HG02852 (cell line): ENCODE measurements around the gene SLC25A39.
"Not testable (repeated sequence)": the region's sequence is repeated elsewhere in the genome, so short reads cannot be mapped to it uniquely, and the experiment has no call there.

Experiments used
- ATAC-seq: cut with Tn5 transposase; IDR thresholded peaks from one replicate; pipeline ENCODE4 v1.9.1; 2021; ENCODE audit warnings: mild to moderate bottlenecking, moderate library complexity; ENCODE audit not compliant: unreplicated experiment

SLC25A39 gene

DNA sequence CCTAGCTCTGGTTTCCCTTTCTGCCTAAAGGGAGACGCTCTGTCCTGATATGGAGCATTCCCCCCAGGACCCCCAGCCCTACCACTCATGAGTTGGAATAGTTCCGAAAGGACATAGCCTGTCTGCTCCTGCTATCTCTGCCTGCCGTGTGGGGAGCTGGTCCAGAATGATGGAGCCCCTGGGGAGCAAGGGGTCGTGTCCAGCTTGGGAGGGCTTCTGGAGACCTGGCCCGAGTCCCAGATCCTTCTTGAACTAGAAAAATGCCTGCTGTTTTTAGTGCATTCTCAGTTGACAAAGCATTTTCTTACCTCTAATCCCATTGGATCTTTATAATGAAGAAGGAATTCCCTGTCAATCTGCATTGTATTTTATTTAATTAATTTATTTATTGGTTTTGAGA lies 11.3 kb upstream of the SLC25A39 start:
- ATAC-seq = no peak

DNA sequence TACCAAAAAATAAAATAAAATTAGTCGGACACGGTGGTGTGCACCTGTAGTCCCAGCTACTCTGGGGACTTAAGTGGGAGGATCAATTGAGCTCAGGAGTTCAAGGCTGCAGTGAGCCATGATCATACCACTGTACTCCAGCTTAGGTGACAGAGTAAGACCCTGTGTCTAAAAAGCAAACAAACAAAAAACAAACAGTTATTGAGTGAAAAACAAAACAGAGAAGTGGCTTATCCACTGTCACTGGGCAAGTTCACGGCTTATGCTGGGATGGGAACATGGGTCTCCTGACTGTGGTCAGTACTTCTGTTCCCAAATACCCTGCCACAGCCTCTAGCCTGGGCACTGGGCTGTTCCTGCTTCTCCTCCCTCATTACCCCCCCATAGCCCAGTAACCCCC lies 10.9 kb upstream of the SLC25A39 start:
- no peak for ATAC-seq

DNA sequence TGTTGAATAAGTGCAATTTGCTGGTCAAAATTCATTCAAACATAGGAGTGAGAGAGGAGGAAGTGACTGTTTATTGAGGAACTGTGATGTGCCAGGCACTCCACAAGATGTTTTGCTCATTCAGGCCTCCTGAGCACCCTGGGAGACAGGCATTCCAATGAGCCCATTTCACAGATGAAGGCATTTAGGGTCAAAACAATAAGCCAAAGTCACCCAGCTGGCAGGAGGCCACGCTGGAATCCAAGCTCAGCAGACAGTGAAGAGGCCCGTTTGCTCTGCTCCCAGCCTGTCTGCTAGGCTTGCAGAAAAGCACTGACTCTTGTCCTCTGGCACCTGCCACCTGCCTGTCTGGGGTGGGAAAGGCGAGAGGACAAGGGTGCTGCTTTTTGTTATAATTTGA lies 10.1 kb upstream of the SLC25A39 start:
- ATAC-seq = no peak

DNA sequence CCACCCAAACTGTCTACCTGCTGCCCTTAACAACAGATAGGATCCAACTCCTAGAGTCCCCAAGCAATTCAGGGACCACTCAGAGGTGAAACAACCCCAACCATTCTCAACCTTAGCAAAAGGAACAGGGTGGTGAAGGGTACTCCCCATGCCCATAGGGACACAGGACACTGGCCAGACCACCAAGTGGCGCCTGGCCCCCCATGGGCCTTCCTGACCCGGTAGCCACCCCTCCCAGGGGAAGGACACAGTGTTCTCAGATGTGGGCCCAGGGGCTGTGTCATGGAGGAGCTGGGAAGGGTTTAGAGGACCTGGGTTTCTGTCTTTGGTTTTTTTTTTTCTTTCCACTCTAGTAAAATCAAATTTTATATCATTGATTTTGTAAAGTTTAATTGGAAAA lies 9.7 kb upstream of the SLC25A39 start:
- no peak for ATAC-seq

DNA sequence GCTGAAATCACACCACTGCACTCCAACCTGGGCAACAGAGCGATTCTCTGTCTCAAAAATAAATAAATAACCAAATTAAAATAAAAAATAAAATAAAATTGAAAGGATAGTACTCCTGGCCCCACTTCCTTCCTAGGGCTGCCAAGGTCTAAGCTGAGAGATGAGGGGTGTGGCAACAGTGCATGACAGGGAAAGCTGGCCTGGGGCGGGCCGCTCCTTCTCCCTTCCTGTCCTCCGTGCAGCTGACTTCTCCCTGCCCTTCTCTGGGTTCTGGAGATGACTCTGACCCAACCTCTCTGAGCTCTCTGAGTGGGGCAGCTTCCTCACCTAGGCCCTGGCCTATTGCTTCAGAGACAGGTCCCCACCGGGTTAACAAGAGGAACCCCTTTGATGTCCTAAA lies 8.7 kb upstream of the SLC25A39 start:
- ATAC-seq = no peak

DNA sequence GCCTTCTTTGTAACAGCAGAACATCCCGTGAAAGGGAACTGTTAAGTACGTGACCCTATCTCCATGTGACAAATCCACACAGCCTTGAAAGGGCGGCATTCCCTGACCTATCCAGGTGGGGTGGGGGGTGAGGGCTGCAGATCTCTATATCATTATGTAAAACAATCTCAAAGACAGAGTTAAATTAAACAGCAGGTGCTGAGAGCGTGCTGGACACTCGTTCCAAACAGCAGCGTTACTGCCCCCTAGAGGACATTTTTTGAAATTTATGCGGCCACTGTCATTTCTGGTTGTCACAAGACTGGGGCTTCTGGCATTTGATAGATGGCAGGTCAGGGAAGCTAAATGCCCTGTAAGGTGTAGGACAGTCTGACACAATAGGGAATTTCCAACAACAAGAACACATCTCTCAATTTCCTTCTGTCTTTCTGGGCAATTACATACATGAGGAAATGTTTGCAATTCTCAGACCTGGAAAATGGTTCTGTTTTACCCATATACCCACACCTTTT lies 6.7 kb upstream of the SLC25A39 start:
- no peak for ATAC-seq

DNA sequence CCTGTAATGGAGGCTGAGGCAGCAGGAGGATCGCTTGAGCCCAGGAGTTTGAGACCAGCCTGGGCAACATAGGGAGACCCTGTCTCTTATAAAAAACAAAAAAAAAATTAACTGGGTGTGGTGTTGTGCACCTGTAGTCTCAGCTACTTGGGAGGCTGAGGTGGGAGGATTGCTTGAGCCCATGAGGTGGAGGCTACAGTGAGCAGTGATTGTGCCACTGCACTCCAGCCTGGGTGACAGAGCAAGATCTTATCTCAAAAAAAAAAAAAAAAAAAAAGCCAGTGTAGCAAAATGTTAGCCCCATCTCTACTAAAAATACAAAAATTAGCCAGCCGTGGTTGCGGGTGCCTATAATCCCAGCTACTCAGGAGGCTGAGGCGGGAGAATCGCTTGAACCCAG lies 5.6 kb upstream of the SLC25A39 start:
- not testable (repeated sequence) for ATAC-seq

DNA sequence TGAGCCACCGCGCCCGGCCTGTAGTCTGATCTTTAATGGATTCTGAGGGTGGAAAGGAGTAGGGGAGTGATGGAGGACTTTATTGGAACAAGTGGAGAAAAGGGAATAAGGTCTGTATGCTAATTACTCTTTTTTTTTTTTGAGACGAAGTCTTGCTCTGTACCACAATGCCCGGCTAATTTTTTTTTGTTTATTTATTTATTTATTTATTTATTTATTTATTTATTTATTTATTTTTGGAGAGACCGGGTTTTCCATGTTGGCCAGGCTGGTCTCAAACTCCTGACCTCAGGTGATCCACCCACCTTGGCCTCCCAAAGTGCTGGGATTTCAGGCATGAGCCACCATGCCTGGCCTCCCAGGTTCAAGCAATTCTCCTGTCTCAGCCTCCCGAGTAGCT lies 4.9 kb upstream of the SLC25A39 start:
- not testable (repeated sequence) for ATAC-seq

DNA sequence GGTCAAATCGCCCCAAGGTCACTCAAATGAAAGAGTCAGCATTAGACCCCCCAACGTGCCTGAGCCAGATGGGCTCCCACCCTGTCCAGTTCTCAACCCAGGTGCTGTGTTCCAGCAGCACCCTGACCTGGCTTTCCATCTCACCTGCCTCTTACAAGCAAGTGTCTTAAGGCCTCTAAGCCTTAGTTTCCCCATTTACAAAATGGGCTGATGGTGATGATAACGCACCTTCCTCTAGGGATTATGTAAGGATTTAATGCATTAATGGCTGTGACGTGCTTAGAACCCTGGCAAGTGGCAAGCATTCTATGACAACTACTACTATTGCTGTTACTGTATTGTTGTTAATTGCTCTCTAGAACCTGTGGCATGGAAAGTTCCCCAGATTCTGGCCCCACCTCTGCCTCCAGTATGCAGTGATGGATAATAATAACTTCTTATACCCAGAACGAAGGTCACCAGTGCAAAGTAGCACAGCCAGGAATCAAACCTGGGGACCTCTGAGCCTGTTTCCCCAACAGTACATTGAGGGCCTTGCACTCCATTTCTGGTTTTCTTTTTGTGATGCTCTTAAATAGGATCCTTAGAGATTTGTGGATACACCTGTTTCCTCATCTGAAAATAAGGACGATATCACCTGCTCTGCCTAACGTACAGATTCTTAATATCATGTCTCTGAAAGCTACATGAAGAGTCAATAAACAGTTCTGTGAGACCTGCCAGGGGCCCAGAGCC lies 3.3 kb upstream of the SLC25A39 start:
- no peak for ATAC-seq

DNA sequence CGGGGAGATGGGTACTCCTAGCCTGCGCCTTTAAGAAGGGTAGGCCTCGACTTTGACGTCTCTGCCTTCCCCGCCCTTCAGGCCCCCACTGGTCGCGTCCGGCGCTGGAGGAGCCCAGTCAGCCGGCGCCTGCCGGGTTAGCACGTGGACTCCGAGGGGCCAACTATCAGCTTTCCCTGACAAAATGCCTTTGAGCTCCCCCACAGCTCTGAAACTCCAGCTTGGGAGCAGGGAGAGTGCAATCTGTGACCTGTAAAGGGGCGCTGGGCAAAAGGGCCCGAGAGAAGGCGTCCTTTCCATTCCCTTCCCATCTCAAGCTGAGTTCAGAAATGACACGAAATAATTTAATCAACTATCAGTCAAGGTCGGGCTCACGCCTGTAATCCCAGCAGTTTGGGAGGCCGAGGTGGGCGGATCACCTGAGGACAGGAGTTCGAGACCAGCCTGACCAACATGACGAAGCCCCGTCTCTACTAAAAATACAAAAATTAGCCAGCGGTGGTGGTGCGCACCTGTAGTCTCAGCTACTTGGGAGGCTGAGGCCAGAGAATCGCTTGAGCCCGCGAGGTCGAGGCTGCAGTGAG lies 2.3 kb upstream of the SLC25A39 start:
- ATAC-seq = peak; percentile 49

DNA sequence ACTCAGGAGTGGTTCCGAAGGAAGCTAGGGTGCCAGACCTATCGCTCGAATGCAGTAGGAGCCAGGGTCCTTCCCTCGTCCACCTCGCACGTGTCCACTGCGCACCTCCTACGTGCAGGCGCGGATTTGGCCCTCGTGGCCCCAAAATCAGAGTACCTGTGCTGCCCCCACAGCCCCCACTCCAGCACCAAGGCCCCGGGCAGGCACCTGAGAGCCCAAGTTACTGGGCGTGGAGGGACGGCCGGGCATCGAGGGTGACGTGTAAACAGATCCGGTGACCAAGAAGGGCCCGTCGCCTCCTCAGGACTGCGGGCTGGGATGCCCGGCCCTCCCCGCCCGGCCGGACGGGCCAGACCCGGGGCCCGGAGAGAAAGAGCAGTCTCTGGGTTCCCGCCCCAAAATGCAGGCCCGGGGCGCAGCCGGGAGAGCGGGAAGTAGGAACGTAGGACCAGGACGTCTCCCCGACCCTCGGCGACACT lies 492 bp downstream of the SLC25A39 start:
- ATAC-seq = peak; percentile 1

DNA sequence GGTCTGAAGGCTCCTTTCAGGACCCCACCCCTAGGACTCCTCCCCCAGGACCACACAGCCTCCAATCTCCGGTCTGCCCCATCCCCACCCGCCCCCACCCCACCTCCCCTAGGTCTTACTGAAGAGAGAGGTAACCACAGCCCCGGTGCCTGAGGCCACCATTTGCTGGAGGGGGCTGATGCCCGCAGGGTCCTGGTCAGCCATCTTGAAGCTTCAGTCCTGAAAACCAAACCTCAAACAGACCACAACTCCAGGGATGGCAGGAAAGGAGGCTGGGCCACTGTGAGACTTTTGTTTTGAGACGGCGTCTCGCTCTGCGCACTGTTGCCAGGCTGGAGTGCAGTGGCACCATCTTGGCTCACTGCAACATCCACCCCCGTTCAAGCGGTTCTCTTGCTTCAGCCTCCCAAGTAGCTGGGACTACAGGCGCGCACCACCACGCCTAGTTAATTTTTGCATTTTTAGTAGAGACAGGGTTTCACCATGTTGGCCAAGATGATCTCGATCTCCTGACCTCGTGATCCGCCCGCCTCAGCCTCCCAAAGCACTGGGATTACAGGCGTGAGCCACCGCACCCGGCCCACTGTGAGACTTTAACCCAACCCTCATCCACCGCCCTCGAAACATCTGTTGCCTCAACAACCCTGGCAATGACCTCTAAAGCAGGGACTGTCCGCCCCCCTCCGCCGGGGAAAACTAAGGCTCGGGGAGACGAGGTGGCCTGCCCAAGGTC lies 1.1 kb downstream of the SLC25A39 start:
- no peak for ATAC-seq

DNA sequence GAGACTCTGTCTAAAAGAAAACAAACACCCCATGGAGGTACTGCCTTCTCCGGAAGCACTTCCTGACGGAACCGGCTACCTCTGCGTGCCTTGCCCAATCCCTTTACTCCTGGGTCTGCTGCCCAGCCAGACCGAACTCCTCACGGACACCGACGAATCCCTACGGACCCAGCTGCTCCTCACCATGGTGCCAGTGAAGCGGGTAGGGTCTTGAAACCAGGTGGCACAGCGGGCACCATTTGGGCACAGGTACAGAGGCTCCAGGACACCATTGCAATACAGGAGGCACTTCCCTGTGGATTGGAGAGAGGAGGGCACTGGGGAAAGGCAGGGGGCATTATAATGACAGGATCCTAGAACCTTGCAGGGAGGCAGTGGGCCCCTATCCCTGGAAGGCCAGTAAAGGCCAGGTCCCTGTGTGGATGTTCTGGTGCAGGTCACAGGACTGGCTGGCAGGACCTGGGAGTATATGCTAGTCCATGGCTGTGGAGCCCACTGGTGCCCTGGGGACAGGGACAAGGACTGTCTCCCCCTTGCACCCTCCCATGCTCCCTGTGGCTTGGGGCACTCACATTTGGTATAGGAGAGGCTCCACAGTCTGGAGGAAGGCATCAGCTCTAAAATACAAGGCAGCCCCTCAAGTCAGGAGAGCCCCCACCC lies 2.3 kb downstream of the SLC25A39 start:
- no peak for ATAC-seq

DNA sequence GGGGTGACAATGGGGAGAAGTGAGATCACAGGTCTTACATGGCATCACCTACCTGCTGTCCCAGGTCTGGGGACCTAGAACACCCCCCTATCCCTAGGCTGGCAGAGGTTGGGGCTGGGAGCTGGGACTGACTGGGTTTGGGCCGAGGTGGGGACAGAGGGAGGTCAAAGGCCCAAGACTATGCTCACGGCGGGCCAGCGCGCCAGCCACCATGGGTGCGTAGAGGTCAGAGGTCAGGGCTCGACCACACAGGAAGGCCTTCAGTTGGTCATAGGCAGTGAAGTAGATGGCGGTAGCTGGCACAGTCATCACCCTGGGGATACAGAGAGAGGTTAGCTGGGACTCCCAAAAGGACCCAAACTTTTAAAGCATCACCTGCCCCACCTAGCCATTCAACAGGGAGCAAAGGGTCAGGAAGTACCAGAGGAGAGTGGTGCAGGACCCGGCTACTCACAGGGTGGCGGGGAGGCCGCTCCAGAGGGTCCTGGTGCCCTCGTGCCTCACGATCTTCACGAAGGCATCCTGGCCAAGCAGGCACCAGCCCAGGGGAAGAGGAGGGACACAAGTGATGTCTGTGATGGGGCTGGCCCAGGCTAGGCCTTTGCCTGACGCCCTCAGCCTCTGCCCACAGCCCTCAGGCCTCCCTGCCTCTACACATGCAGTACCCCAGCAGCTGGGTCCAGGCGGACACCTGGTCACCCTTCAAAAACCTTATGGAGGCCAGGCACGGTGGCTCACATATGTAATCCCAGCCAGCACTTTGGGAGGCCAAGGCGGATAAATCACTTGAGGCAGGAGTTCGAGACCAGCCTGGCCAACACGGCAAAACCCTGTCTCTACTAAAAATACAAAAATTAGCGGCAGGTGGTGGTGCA lies 3.1 kb downstream of the SLC25A39 start:
- no peak for ATAC-seq

DNA sequence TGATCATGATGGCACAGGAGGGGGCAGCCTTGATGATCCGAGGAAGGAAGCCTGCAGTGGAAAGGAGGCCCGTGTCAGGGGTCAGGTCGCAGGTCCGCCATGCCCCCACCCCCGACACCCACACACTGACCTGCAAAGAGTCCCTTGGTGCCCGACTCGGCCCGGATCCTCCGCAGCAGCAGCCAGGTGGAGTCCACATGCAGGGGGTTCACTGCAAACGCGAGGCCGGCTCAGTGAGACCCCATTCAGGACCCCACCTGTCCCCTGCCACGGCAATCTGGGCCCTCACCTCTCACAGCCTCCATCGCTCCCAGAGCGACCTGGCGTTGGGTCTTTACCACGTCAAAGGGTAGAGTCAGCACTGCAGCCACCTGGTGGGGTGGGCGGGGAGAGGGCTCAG lies 4.6 kb downstream of the SLC25A39 start:
- no peak for ATAC-seq

DNA sequence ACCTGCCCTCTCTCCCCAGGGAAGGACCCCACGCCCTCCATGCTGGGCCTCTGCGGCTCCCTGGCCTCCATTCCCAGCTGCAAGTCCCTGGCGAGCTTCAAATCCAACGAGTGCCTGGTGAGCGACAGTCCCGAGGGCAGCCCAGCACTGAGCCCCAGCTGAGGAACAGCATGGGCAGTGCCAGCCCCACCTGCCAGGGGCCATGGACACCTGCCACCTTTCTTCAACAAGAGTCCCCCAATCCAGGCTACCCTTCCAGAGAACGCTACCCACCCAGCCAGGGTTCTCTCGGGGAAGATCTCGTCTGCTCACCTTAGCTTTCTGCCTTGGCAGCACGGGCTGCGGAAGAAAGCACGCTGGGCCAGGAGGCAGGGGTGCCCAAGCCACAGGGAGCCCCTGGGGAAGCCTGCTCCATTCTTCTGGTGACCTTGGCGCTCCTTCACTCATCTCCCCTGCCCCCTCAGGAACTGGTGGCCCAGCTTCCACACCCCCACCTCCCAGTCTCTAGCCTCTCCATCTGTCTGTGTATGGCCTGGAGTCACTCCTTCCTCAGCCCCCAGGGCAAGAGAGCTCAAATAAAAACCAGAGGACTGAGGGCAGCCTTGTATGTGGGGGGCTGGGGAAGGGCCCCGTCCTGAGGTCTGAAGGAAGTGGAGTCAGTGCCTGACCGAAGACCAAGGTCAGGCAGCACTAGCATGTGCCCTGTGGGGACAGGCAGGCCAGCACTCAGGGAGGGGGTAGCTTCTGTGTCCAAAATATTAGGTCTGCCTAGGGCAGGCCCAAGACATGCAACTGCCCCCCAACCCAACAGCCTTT lies 6.3 kb downstream of the SLC25A39 start:
- no peak for ATAC-seq

DNA sequence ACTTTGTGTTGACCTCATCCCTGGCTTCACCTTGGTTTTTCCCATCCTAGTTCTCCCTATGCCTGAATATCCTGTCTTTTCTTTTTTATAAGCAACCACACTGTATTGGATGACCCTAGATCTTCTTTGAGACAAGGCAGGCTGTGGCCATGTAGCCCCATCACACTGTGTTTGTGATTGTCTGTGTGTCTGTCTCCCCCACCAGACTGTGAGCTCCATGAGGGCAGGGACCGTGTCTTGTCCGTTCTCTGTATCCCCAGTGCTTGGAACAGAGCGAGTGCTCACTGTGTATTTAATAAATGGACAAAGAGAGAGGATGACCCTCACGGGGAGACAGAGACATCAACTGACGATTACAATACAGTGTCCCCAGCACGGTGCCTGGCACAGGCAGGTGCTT lies 7.1 kb downstream of the SLC25A39 start:
- no peak for ATAC-seq

DNA sequence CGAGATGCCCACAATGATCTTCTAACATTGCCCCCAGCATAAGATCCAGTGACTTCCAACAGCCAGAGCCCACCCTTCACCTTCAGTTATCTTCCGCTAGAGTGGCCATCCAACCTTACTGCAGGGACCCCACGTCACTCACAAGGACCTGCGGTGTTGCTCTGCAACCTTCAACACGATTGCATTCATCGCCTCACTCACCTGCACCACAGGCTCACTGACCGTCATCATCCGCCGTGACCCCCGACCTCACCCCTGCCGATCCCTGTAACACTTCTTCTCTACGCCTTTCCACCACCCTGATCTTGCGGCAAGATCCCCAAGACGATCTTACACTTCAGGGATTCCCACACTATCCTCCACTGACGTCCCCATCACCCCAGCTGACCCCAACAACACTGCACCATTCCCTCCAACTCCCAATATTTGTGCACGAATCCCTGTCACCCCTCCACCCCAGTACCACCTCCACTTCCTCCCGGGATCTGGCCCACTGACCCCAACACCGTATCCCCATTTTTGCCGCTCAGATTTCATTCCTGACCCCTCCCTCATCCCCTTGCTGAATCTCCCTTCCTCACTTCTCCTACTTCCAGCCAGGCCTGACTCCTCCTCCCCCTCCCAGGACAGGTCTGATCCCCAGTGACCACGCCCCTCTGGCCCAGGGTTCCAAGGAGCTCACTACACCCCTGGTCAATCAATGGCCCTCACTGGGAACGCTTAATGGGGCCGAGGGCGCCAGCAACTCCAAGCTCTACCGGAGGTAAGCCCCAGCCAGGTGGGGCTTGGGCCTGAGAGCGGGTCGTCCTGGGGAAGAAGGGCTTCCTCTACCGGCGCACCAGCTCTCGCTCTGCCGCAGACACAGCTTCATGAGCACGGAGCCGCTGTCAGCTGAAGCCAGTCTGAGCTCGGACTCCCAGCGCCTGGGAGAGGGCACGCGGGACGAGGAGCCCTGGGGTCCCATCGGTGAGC lies 8.6 kb downstream of the SLC25A39 start:
- no peak for ATAC-seq
